Measurements from ENCODE around the gene NMUR2. TPM values are rescaled to one million over a fixed set of nuclear protein-coding genes. Genes with fewer than 3 reads are reported as not detected.

Gene NMUR2
- total RNA-seq, 2 donors from 2014 or later, result not detected

GRCh38 chr5:152424501-152424900 lies 19.4 kb upstream of the NMUR2 start:
- Histone ChIP-seq H3K27ac (no peak overlapping the region), H3K9ac (ENCODE audit: low read depth in 2 of 2, low read length in 2 of 2) (no peak overlapping the region), H3K36me3 (no peaks in the 10 kb centered on the region), H3K9me3 (no peaks in the 10 kb centered on the region), H3K4me1 (no peaks in the 10 kb centered on the region), H3K4me3 (no peak overlapping the region), H3K27me3 (no peaks in the 10 kb centered on the region)
- TF ChIP-seq CTCF (IDR thresholded peaks at IDR 0.05), result no peak
- DNase-seq, result no peak
- intact Hi-C loops (cut with DNase I), result no loop called here

GRCh38 chr5:152422081-152422480 lies 17.0 kb upstream of the NMUR2 start:
- no peak for DNase-seq
- Histone ChIP-seq H3K27me3 (no peaks in the 10 kb centered on the region), H3K36me3 (no peaks in the 10 kb centered on the region), H3K9me3 (no peaks in the 10 kb centered on the region), H3K4me3 (no peak overlapping the region), H3K9ac (ENCODE audit: low read depth in 2 of 2, low read length in 2 of 2) (no peak overlapping the region), H3K27ac (no peak overlapping the region), H3K4me1 (no peaks in the 10 kb centered on the region)
- no peak for TF ChIP-seq CTCF (IDR thresholded peaks at IDR 0.05)
- intact Hi-C loops (cut with DNase I), result no loop called here

- intact Hi-C loops (cut with DNase I), result no loop called here
Measured at GRCh38 chr5:152412129-152412528, 7.0 kb upstream of the NMUR2 start.

GRCh38 chr5:152406082-152406481 lies 1.0 kb upstream of the NMUR2 start:
- DNase-seq, result no peak
- H3K4me1 ChIP-seq, result no peaks in the 10 kb centered on the region

More at GRCh38 chr5:152412129-152412528, 7.0 kb upstream of the NMUR2 start:
- Histone ChIP-seq H3K4me1 (no peaks in the 10 kb centered on the region), H3K27ac (no peak overlapping the region), H3K27me3 (no peaks in the 10 kb centered on the region), H3K9me3 (no peaks in the 10 kb centered on the region), H3K9ac (ENCODE audit: low read depth in 2 of 2, low read length in 2 of 2) (no peak overlapping the region), H3K36me3 (no peaks in the 10 kb centered on the region), H3K4me3 (no peak overlapping the region)
- DNase-seq, result no peak
- TF ChIP-seq CTCF (IDR thresholded peaks at IDR 0.05), result no peak

GRCh38 chr5:152404494-152404893 lies 585 bp downstream of the NMUR2 start:
- no peak overlapping the region for H3K9ac ChIP-seq (ENCODE audit: low read depth in 2 of 2, low read length in 2 of 2)
- H3K4me1 ChIP-seq, result no peaks in the 10 kb centered on the region
- H3K36me3 ChIP-seq, result no peaks in the 10 kb centered on the region
- TF ChIP-seq CTCF (IDR thresholded peaks at IDR 0.05), result no peak
- H3K4me3 ChIP-seq, result no peak overlapping the region
- no peaks in the 10 kb centered on the region for H3K27me3 ChIP-seq
- no peak for DNase-seq
- no peaks in the 10 kb centered on the region for H3K9me3 ChIP-seq
- H3K27ac ChIP-seq, result no peak overlapping the region
- intact Hi-C loops (cut with DNase I), result no loop called here

More at GRCh38 chr5:152406082-152406481, 1.0 kb upstream of the NMUR2 start:
- Histone ChIP-seq H3K4me3 (no peak overlapping the region), H3K36me3 (no peaks in the 10 kb centered on the region), H3K9ac (ENCODE audit: low read depth in 2 of 2, low read length in 2 of 2) (no peak overlapping the region), H3K27me3 (no peaks in the 10 kb centered on the region), H3K9me3 (no peaks in the 10 kb centered on the region), H3K27ac (no peak overlapping the region)
- no peak for TF ChIP-seq CTCF (IDR thresholded peaks at IDR 0.05)
- intact Hi-C loops (cut with DNase I), result no loop called here

- H3K9me3 ChIP-seq, result no peaks in the 10 kb centered on the region
- no peak for TF ChIP-seq CTCF (IDR thresholded peaks at IDR 0.05)
Measured at GRCh38 chr5:152403046-152403445, 2.0 kb downstream of the NMUR2 start.

More at GRCh38 chr5:152403046-152403445, 2.0 kb downstream of the NMUR2 start:
- no peaks in the 10 kb centered on the region for H3K36me3 ChIP-seq
- H3K4me3 ChIP-seq, result no peak overlapping the region
- H3K27me3 ChIP-seq, result no peaks in the 10 kb centered on the region
- intact Hi-C loops (cut with DNase I), result no loop called here
- no peak for DNase-seq
- H3K27ac ChIP-seq, result no peak overlapping the region
- no peak overlapping the region for H3K9ac ChIP-seq (ENCODE audit: low read depth in 2 of 2, low read length in 2 of 2)
- no peaks in the 10 kb centered on the region for H3K4me1 ChIP-seq

Measured in colonic mucosa (tissue), 4 donors.